ENCODE data around the gene MAPK8.

Gene MAPK8

DNA sequence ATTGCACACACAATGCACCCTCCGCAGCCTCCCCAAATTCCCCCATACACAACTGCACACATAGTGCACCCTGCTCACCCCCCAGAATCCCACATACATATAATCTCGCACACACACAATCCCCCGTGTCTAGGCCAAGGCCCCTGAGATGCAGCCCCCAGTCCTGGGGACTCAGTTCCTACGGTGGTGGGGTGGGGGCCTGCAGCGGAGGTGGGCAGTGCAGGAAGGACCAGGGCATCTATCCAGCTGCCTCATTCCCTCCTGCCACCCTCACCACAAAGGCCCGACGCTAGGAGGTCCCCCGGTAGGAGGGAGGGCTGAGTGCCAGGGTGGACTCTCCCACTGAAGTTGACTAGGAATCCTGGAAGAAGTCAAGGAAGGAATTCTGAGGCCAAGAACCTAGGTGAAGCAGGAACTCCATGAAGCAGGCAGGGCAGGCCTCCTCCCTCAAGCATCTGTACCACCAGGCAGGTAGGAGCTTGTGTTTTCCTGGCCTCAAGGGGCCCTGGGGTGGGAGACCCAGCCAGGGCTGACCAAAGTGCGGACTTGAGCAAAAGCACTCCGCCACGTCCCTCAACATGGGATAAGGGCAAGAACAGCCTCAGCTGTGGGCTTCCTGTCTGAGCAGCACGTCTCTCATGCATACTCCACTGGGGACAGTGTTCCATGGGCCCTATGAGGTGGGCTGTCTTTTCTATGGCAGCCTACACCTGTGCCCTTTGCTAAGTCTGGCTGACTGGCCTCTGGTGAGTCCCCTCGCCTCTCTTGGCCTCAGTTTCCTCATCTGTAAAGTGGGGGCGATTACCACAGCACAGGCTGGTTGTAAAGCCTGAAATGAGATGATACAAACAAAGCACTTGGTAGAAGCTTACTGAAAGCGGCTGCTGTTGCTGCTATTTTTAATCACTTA is 145.7 kb downstream of the MAPK8 start:
- DNase-seq, result no peak

DNA sequence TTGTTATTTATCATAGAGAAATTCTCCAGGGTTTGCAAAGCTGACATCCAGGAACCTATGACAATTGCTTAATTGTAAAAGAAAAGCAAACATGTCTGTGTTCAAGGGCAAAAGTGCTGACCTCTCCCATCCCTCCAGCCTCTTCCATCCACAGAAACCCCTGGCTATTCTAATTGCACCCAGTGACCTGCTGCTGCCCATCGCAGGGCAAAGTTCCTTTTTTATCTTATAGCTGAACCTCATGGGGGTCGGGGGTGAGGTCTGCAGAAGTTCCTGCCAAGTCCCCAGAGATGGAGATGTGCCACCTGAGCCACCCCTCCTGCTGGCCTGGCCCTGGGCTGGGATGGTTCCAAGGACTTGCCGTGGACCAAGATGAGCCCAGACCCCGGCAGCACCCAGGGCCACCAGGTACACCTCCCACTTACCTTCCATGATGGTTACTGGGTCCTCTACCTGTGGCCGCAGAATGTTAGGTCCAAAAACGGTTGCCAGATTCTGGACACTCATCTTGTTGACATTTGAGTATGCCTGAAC is 146.5 kb downstream of the MAPK8 start:
- no peak for DNase-seq

DNA sequence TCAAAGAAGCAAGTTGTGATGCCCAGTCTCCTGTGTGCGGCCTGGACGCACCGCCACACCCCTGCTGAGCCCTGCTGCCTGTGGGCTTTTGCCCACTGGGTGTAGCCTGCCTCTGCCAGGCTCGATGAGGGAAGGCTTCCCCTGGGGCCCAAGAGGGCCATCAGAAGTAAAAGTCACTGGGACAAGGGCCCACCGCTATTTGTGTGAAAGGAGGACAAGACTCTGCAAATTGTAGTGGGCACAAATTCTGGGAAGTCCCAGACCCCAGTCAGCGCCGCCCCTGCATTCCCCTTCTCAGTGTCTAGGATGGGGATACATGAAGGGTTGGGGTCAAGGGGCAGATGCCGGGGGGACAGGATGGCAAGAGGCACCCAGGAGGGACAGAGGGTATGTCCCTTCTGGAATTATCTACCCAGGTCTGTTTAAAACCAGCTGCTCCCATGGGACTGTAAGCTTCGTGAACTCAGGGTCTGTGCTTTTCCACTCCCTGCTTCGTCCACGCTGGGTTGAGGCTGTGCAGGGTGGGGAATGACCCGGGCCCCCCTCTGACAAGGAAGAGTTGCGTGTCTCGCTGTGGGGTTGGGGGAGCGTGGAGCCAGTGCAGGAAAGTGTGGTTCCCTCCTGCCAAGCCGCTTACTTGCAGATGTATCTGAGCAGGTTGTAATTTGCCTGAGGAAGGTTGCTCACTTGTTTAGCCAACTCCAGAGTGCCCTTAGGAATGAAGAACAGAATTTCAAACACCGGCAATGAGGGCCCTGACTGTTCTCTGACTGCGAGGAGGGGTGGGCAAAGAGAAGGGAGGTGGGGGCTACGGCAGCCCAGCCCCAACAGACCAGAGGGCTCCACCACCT is 147.2 kb downstream of the MAPK8 start:
- DNase-seq, result no peak

DNA sequence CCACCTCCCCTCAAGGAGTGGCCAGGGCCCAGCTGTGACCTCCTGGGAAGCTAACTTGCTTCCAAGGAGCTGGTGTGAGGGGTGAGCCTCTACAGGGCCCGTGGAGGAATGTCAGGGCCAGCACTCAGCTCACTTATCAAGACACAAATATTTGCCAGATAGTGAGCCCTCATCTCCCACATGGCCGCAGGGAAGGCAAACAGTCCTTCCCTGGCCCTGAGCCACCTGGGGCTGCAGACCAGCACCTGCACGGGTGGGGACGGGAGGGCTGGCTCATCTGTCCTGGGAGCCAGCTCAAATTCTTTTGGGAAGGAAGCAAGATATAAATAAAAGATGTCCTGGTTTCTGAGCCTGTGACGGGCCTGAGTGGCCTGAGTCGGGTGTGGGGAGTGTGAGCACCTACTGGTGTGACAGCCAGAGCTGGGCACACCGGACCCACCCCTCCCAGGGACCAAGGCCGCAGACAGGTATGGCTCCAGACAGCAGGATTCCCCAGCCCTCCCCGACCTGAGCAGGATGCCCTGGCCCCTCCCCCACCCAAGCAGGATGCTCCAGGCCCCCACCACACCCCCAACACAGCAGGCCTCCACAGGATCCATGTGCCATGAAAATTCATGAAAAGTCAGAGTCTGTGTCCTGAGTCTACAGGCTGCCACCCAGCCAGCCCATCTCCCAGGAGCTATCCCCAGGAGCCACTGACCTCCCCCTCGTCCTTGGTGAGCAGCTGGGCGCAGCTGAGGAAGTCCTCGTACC is 148.0 kb downstream of the MAPK8 start:
- DNase-seq, result no peak

DNA sequence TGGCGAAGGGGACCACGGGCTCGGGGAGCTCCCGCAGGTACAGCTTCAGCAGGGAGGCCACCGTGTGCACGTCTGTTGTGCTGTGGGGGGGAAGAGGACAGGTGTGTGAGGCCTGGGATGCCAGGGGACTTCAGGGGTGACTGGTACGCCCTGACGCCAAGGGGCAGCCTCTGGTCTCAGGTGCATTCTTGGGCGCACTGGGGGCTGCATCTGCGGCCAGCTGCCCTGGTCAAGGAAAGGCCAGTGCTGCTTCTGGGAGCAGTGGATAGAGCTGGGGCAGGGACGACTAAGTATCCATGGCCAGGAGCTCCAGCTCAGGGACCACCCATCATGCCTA is 148.5 kb downstream of the MAPK8 start:
- DNase-seq, result no peak

DNA sequence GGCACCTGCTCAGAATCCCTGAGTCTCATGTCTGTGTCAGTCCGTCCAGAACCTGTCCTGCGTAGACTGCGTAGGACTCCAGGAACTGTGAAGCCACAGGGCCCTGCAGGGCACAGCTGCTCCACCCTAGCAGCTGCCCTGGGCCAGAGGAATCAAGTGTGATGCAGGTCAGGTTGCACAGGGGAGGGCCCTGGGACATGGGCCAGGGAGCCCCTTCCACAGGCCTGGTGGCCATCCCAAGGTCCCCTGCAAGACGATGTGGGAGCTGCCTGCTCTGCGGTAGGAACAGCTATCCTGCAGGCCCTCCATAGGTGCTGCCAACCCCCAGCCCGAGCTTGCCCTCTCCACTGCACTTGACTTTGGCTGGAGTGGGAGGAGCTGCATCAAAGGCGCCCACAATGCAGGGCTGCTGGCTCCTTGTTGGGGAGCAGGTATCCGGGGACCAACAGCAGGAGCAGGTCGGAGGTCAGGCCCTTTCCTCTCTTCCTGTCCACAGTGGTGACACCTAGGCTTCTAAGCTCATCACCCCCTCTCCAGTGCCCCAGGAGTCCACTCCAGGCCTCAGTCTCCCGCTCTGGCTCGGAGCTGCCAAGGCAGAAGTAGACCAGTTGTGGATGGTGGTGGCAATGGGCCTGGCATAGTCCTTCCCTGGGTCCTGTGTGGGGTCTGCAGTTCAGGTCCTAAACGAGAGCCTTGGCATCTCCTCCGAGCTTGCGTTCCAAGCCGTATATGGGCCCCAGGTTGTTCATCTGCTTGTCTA is 149.1 kb downstream of the MAPK8 start:
- no peak for DNase-seq

DNA sequence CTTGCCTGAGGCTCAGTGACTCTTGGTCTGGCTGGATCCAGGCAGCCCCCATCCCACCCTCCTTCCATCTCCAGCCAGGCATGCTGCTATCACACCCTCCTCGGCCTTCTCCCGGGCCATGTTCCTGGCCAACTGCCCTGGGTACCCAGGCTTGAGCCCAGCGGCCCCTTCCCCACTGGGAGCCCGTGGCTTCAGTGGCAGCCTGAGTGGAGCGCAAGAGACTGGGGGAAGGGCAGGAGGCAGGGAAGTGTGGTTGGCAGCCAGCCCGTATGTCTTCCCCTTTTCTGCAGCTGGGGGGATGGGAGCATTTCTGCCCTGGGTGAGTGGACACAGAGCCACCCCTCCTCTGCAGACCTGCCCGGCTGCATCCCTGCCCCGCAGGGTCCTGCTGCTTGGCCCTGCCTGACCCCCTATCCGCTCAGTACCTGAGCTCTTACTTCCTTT is 149.9 kb downstream of the MAPK8 start:
- DNase-seq, result peak; percentile 19

DNA sequence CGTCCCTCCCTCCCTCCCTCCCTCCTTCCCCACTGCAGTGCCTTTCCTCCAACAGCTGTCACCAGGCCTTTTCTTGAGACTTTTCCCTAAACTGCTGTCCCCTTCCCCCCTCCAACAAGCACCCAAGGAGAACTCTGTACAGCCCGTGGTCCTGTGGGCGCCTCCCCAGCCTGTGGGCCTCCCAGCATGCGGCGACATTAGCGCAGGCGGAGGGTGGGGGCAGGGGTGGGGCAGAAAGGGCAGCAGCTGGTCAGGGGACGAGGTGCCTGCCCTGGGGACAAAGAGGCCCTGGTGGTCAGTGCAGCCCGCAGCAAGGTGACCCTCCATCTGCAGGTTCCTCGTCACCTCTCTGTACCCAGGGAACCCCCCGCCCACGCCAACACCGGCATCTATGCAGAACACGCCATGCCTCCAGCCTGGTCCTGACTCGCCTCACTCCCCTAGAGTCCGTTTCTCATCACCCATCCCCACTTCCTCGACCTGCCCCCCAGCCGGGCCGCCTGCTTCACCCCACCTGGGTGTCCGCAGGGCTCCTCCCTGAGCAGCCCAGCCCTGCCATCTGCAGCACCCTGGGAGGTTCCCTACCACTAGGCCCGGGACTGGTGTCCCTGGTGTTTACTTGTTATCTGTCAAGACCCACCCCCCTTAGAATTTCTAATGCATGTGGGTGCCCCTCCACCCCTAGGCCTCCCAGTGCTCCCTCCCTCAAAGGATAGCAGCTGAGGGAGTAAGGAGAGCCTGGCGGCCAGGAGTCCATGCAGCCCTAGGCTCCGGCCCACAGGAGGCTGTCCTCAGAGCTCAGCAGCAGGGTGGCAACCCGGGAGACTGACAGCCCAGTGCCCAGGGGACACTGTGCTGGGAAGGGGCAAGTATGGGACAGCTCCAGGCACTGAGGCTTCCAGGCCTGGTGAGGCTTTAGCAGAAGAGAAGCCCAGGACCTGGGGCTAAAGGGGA is 150.6 kb downstream of the MAPK8 start:
- no peak for DNase-seq

DNA sequence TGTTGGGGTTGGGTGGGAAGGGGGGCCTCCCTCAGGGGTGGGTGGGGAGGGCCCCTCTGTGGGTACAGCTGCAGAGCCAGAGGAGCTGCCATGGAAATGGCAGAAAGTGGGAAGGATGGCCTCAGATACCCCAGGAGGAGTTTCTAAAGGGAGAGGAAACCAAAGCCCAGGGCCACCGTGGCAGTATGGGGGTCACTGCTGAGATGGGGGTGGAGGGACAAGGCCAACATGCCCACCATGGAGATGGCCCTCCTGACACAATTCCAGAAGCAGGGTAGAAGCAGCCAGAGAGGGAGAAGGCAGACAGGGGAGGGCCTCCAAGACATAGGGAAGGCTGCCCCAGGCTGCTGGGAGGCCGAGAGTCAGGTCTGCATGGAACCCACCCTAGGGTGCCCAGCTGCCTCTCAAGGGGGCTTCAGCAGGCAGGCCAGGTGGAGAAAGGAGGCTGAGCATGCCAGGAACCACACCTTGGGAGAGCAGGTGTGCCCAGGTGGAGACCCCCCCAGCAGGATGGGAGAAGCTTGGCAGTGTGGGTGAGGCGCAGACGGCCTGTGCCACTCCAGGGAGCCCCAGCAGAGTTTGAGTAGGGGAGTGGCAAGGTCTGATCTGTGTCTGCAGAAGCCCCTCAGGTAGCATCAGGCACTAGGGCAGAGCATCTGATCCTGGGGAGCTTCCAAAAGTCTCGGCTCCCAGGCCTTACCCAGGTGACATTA is 151.6 kb downstream of the MAPK8 start:
- no peak for DNase-seq

DNA sequence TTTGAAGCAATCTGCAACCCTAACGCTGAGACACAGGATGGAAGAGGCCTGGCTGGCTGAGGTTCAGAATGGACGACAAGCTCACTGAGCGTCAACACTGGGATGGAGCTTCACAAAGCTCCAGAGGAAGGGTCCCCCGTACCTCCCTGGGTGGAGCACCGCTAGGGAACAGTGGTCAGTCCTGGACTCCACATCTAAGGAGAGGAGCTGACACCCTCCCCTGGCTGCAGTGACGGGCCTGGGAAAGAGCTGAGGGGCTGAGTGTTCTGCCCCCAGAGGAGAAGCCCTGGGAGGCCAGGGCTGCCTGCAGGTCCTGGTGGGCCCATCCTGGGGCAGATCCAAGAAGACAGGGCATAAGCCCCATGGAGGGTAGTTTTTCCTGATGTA is 152.2 kb downstream of the MAPK8 start:
- no peak for DNase-seq

DNA sequence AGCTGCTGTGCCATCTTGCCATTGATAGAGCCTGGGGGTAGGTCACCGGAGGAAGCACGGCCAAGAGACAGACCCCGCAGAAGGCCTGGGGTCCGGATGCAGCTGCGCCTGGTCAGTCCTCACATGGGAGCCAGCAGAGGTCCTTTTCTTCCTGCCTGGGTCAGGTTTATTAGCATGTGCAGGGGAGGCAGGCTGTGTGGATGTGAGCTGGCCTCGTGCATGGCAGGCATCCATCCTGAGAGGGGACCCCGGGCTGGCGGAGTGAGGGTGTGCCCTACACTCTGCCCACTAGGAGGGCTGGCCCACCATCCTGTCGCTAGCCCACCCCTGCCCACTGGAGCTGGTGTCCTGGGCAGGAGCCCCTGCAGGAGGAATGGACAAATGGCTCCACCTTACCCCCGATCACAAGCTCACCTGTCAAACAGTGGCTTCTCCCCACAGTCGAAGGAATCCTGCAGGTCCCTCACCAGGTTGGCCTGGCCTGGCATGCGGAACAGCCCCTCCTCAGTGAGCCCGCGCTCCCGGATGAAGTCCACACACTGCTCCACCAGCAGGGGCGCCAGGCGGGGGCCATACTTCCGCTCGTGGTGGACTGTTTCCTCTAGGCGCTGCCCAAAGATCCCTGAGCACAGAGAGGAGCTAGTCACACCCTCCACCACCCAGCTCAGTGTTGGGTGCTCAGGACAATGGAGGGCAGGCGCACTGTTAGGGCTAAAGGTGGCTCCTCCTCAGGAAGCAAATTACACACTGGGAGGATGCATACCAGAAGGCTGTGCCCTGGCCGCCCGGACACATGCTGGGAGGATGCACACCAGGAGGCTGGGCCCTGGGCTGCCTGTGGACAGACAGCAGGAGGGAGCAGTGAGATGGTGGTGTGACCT is 153.0 kb downstream of the MAPK8 start:
- DNase-seq, result no peak

DNA sequence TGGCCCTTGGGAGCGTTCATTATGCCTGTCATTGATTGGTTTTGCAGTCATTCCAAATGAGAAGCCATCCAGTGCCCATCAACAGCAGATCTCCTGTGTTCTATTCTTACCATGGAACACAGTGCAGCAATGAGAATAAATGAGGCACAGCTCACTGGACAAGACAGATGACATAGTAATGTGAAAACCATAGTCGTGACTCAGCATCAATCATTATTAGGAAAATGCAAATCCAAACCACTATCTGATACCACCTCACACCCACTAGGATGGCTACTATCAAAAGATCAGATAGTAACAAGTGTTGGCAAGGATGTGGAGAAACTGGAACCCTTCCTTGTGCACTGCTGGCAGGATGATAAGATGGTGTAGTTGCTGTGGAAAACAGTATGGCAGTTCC is 153.7 kb downstream of the MAPK8 start:
- no peak for DNase-seq

DNA sequence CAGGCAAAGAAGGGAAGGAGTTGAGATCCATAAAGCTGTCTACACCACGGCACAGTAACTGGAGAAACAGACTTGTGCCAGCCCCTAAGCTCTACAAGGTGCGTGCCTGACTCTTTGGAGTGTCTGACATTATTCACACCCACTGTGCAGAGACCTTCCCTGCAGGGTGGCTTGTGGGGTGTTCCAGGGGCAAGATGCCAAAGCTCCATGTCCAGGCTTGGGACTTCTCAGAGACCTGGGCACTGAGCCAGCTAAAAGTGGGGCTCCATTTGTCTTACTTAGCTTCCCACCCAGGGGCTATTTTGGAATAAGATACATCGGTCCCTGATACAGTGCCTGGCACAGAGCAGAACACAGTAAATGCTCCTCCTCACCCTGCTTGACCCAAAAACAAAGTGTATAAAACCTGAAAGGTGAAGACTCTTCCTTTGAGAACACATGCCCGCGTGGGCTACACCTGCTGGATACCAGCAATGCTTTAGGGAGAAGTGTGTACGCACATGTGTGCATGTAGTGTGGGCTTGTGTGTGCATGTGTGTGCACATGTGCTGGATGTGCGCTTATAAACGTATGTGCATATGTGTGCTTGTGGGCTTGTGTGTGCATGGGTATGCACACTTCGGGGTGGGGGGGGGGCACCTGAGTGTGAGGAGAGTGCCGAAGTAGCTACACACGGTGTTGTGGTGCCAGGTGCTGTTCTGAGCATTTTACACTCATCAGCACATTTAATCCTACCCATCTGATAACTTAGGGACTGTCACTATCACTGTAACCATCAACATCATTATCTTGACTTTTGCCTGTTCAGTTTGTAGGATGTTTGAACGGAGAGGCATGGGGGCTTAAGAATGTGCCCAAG is 155.4 kb downstream of the MAPK8 start:
- no peak for DNase-seq

DNA sequence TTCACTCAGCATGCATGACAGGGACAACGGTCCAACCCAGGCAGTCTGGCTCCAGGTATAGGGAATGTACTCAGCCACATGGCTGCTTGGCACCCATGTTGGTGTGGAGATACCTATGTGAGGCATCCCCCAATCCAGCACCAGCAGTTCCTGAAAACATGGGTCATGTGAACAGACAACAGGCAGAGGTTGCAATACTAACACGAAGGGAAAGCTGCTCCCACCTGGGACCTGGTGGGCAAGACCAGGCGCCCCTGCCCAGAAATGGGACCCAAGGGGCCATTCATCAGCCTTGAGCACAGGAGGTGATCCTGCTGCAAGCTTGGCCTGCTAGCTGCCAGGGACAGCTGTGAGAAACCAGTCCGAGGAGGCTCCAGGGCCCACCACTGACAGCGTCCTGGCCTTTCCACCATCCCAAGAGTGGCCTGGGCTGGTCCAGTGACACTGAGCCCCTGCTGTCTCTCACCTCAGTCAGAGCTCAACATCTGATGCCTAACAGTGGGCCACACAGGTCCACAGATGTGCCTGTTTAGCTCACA is 156.1 kb downstream of the MAPK8 start:
- no peak for DNase-seq

DNA sequence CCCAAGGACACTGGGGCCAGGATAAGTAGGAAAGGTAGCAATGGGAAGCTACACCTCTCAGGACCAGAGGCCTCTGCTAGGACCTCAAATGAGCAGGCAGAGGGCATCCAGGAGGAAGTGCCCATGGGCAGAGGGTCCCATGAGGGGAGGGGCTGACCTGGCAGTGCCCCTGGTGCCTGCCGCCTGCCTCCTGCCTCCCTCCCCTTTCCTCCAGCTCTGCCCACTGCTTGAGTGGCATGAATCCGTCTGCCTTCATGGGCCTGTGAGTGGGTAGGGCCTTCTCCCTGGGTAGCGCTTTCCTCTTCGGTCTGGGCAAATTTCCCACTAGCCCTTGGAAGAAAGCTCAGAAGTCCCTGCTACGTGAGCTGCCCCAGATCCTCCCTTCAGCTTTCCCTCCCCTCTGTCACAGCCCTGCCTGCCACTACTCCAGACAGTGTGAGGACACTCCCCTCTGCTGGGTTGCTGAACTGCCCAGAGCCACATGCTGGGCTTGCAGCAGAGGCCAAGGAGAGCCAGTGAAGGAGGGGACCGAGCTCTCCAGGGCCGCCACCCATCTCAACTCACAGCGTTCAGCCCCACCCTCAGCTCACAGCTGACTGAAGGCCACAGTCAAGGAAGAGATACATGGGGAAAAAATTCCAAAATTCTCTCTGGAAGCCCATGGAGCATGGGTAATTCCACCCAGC is 157.0 kb downstream of the MAPK8 start:
- no peak for DNase-seq

DNA sequence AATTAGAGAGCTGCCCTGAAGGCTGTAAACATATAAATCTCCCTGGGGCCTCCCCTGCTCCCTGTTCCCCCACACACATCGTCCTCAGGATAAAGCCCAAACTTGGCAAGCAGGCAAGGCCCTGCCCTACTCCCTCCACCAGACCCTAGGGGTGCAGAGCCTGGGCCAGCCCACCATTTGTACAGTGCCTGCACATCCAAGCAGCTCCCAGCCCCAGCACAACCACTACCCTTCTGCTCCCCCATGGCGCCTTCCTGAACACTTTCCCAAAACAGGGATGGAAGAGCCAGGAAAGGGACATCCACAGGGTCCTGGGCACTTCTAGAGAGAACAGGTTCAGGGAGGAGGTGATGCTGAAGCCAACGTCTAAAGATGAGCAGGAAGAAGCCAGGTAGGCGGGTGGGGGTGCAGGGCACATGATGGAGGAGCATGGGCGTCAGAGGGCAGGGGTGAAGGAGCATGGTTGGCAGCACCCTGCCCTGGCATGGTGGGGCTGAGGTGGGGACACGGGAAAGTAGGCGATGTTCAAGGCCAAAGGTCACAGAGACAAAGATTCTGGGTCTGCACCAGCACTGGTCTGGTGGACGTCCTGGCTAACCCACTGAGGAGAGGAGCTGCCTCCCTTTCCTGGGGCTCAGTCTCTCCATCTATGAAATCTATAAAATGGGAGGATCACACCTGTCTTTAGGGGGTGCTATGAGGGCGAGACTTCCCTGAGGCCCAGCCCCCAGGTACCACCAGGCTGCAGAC is 157.8 kb downstream of the MAPK8 start:
- DNase-seq, result no peak

All from NCI-H510A (cell line).